GM21619 (cell line): ENCODE measurements around the gene CLTCL1.

Experiments
- ATAC-seq: cut with Tn5 transposase; IDR thresholded peaks from one replicate; pipeline ENCODE4 v1.9.1; 2021; ENCODE audit not compliant: unreplicated experiment

CLTCL1 gene

GRCh38 chr22:19253143-19253542 is 38.4 kb downstream of the CLTCL1 start:
- no peak for ATAC-seq

GRCh38 chr22:19244600-19245352 is 46.7 kb downstream of the CLTCL1 start:
- ATAC-seq: no peak

- no peak for ATAC-seq
Observed at GRCh38 chr22:19242699-19243098, 48.8 kb downstream of the CLTCL1 start.

GRCh38 chr22:19241593-19241906 is 50.0 kb downstream of the CLTCL1 start:
- ATAC-seq: no peak

GRCh38 chr22:19240813-19241592 is 50.5 kb downstream of the CLTCL1 start:
- no peak for ATAC-seq

- ATAC-seq: no peak
Observed at GRCh38 chr22:19239464-19239863, 52.1 kb downstream of the CLTCL1 start.

- no peak for ATAC-seq
Observed at GRCh38 chr22:19238900-19239299, 52.6 kb downstream of the CLTCL1 start.

GRCh38 chr22:19235874-19236273 is 55.6 kb downstream of the CLTCL1 start:
- no peak for ATAC-seq

GRCh38 chr22:19234126-19234896 is 57.2 kb downstream of the CLTCL1 start:
- no peak for ATAC-seq

- ATAC-seq: no peak
Observed at GRCh38 chr22:19233189-19233661, 58.3 kb downstream of the CLTCL1 start.

- ATAC-seq: no peak
Observed at GRCh38 chr22:19232623-19233022, 58.9 kb downstream of the CLTCL1 start.

- no peak for ATAC-seq
Observed at GRCh38 chr22:19231986-19232385, 59.5 kb downstream of the CLTCL1 start.

GRCh38 chr22:19229600-19229999 is 61.9 kb downstream of the CLTCL1 start:
- ATAC-seq: no peak

- ATAC-seq: no peak
Observed at GRCh38 chr22:19228179-19228578, 63.3 kb downstream of the CLTCL1 start.

GRCh38 chr22:19226428-19226827 is 65.1 kb downstream of the CLTCL1 start:
- no peak for ATAC-seq

GRCh38 chr22:19225560-19225959 is 66.0 kb downstream of the CLTCL1 start:
- ATAC-seq: no peak

- no peak for ATAC-seq
Observed at GRCh38 chr22:19224985-19225384, 66.5 kb downstream of the CLTCL1 start.

- ATAC-seq: no peak
Observed at GRCh38 chr22:19224557-19224956, 67.0 kb downstream of the CLTCL1 start.

GRCh38 chr22:19223617-19224016 is 67.9 kb downstream of the CLTCL1 start:
- no peak for ATAC-seq

GRCh38 chr22:19223110-19223509 is 68.4 kb downstream of the CLTCL1 start:
- no peak for ATAC-seq

GRCh38 chr22:19222242-19223005 is 69.1 kb downstream of the CLTCL1 start:
- no peak for ATAC-seq
